Measurements from ENCODE around the gene FAM83D. TPM values are rescaled to one million over a fixed set of nuclear protein-coding genes. Genes with fewer than 3 reads are reported as not detected.

The FAM83D gene
- total RNA-seq, 1 donor from 2014 or later = 4.5 TPM

DNA sequence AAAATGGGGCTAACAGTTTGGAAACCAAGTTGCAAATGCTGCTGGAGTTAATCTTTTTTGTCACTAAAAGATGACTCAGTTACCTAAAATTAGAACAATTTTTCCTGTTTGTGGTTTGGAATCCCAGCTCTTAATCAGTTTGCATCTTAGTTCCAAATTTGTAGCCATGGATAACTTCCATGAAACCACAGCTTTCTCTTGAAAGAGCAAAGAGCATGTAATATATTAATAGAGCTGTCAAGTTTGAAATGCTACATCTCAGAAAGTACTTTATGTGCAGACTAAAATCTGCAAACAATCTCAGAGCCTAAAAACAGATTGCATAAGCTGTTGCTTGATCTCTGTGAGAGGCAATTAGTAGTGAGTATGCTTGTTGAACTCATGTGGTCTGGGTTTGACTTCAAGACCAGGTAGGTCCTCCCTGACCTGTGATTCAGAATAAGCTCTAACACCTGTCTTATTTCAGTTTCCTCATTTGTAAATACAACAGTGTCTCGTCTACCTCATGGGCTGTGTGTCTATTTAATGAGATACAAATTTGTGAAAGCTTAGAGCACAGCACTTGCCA is 59.5 kb downstream of the FAM83D start:
- no peaks in the 10 kb centered on the region for H3K27me3 Mint-ChIP-seq (ENCODE audit: low read depth)
- no peak overlapping the region for H3K4me3 Mint-ChIP-seq (ENCODE audit: unreplicated experiment)
- no peaks in the 10 kb centered on the region for H3K9me3 Mint-ChIP-seq (ENCODE audit: low read depth)
- no peak for TF ChIP-seq CTCF (IDR thresholded peaks at IDR 0.05)
- peak overlapping the region; percentile 92 for H3K27ac Mint-ChIP-seq (ENCODE audit: unreplicated experiment)
- no peak for DNase-seq (ENCODE audit: low spot score)
- peaks cover 21% of the 10 kb centered on the region for H3K4me1 Mint-ChIP-seq (ENCODE audit: low read depth)
- peaks cover 11% of the 10 kb centered on the region for H3K36me3 Mint-ChIP-seq (ENCODE audit: low read depth)

DNA sequence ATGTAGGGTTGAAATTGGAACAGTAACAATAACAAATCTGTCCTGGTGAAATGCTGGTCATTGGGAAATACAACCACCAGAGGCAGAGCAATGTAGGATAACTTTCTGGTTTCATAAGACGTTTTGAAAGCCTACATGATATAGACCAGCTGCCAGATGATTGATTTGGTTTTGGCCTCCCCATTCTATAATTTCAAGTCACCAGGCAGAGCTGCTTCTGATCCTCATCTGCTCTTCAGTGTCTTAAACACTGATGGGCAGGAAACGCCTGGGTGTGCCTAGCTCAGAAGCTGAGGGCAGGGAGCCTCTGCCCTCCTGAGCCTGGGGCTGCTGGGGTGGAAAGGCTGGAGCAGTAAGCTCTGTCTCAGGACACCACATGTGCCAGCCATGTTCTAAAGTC is 60.4 kb downstream of the FAM83D start:
- H3K9me3 Mint-ChIP-seq (ENCODE audit: low read depth) = no peaks in the 10 kb centered on the region
- no peak overlapping the region for H3K4me3 Mint-ChIP-seq (ENCODE audit: unreplicated experiment)
- no peaks in the 10 kb centered on the region for H3K27me3 Mint-ChIP-seq (ENCODE audit: low read depth)
- H3K27ac Mint-ChIP-seq (ENCODE audit: unreplicated experiment) = no peak overlapping the region
- no peak for DNase-seq (ENCODE audit: low spot score)
- H3K36me3 Mint-ChIP-seq (ENCODE audit: low read depth) = peaks cover 11% of the 10 kb centered on the region
- H3K4me1 Mint-ChIP-seq (ENCODE audit: low read depth) = peaks cover 23% of the 10 kb centered on the region
- TF ChIP-seq CTCF (IDR thresholded peaks at IDR 0.05) = no peak

DNA sequence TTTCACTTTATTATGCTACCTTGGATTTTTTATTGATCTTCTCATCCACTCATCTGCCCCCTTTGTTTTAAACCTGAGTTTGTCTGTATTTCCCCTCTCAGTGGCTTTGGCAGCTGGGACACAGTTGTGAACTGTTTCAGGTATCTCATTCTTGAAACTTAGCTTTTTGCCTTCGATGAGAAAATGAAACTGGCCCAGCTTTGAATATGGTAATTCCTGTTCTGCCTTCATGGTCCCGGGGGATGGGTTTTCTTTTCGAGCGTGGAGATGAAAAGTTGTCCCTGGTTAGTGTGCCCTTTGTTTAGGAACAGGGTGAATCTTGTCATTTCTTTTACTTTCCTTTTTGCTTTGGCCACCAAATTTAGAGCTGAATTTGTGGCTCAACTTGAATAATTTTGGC is 61.6 kb downstream of the FAM83D start:
- TF ChIP-seq CTCF (IDR thresholded peaks at IDR 0.05) = no peak
- Mint-ChIP-seq H3K27me3 (ENCODE audit: low read depth) (no peaks in the 10 kb centered on the region), H3K9me3 (ENCODE audit: low read depth) (no peaks in the 10 kb centered on the region), H3K4me3 (ENCODE audit: unreplicated experiment) (no peak overlapping the region), H3K4me1 (ENCODE audit: low read depth) (peaks cover 18% of the 10 kb centered on the region), H3K36me3 (ENCODE audit: low read depth) (peaks cover 11% of the 10 kb centered on the region), H3K27ac (ENCODE audit: unreplicated experiment) (no peak overlapping the region)
- DNase-seq (ENCODE audit: low spot score) = no peak

- Mint-ChIP-seq H3K27me3 (ENCODE audit: low read depth) (no peaks in the 10 kb centered on the region), H3K9me3 (ENCODE audit: low read depth) (no peaks in the 10 kb centered on the region), H3K4me1 (ENCODE audit: low read depth) (peaks cover 7% of the 10 kb centered on the region), H3K4me3 (ENCODE audit: unreplicated experiment) (no peak overlapping the region), H3K27ac (ENCODE audit: unreplicated experiment) (no peak overlapping the region), H3K36me3 (ENCODE audit: low read depth) (peaks cover 13% of the 10 kb centered on the region)
- DNase-seq (ENCODE audit: low spot score) = no peak
- no peak for TF ChIP-seq CTCF (IDR thresholded peaks at IDR 0.05)
Observed at GRCh38 chr20:38990728-38991127, 64.5 kb downstream of the FAM83D start.

GRCh38 chr20:38991814-38992704 is 65.8 kb downstream of the FAM83D start:
- no peak for DNase-seq (ENCODE audit: low spot score)
- peaks cover 20% of the 10 kb centered on the region for H3K36me3 Mint-ChIP-seq (ENCODE audit: low read depth)
- peaks cover 3% of the 10 kb centered on the region for H3K4me1 Mint-ChIP-seq (ENCODE audit: low read depth)
- no peaks in the 10 kb centered on the region for H3K9me3 Mint-ChIP-seq (ENCODE audit: low read depth)
- no peak overlapping the region for H3K4me3 Mint-ChIP-seq (ENCODE audit: unreplicated experiment)
- no peaks in the 10 kb centered on the region for H3K27me3 Mint-ChIP-seq (ENCODE audit: low read depth)
- no peak for TF ChIP-seq CTCF (IDR thresholded peaks at IDR 0.05)
- H3K27ac Mint-ChIP-seq (ENCODE audit: unreplicated experiment) = no peak overlapping the region
